HG02938 (cell line): Measurements from ENCODE around the gene ATP12A.

ENCODE experiments used
- ATAC-seq: cut with Tn5 transposase; IDR thresholded peaks from one replicate; pipeline ENCODE4 v1.9.1; 2021; ENCODE audit warnings: mild to moderate bottlenecking, moderate library complexity; ENCODE audit not compliant: unreplicated experiment

The ATP12A gene

DNA sequence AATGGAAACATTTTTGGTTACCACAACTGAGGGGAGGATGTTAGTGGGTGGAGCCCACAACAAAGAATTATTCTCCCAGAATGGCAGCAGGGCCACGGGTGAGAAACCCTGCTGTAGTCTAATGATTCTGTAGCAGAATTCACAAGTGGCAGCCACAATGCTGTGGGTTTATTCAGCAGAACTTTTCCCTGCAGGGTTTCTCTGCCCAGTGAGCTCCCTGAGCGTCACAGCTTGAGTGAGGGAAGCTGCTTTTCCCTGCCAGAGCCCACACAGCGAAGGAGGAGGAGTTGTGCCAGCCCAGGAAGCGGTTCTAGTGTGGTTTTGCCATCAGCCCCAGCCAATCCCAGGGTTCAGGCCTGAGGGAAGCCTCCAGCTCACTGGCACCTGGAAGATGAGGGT is 4.4 kb downstream of the ATP12A start:
- ATAC-seq, result no peak

DNA sequence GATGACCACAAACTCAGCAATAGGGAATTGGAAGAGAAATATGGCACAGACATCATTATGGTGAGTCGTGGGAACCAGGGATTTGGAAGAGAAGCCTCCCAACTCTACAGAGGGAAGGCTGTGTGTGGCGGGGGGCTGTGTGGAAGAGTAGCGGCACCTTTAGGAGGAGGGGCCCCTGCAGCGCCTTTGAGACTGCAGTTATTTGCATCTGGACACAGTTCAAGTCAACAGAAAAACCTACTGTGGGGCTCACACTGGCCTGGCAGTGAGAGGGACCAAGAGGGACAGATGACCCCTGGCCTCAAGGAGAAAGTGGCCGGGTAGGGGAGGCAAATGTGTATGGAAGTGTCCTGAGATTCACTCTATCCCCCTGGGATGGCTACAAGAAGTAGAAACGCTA is 5.1 kb downstream of the ATP12A start:
- no peak for ATAC-seq

DNA sequence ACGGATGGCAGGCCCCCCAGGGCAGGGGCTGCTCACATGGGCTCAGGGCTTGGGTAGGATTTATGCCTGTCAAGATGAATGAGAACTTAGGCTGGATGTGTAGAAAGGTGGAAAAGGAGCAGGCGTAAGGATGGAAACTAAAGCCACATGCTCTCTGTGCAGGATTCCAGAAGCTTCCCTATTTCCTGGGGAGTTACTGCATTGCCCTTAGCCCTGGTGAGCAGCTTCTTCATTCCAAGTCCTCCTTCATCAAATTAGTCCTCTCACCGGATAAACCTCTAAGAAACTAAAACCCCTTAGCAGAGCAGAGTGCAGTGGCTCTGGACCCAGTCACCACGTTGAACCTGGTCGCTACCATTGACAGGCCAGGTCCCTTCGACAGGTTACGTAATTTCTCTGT is 7.4 kb downstream of the ATP12A start:
- no peak for ATAC-seq

DNA sequence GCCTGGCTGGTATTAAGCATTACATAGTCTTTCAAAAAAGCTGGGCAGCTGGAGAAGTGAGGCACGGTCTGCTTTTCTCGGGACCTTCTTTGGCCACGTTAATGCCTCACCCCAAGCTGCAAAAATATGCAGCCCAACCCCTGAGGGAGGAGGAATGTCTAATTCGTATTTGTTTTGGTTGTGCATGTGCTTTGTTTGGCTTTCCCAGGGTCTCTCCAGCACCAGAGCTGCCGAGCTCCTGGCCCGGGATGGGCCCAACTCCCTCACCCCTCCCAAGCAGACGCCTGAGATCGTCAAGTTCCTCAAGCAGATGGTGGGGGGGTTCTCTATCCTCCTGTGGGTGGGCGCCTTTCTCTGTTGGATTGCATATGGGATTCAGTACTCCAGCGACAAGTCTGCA is 7.9 kb downstream of the ATP12A start:
- ATAC-seq, result no peak

DNA sequence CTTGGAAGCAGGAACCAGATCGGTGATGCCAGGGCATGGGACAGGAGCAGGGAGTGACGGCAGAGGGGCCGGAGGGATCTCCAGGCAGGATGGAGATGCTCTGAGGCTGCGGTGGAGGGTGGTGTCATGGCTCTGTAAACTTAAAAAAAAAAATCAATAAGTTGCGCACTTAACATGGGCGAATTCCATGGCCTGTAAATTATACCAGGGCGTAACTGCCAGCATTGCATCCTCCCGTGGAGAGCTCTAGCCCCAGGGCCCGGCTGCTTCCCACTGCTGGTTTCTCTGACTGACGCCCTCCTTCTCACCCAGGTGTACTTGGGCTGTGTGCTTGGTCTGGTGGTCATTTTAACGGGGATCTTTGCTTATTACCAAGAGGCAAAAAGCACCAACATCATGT is 8.7 kb downstream of the ATP12A start:
- no peak for ATAC-seq

DNA sequence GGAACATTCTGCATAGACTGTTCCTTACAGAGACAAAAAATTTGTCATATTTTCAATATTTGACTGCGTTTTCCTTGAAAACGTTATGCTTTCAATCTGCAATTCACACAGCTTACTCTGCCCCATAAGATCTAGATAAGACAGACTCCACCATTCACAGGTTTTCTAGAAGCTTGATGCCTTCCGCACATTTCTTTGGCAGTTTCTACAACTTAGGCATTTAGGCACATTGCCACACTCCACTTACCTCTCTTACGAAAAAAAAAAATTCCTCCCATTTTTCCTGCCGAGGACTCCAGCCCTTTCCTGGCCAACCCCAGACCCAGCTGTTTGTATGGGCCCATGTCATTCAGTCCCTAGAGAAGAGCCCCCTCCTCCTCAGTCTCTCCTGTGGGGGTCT is 11.2 kb downstream of the ATP12A start:
- ATAC-seq, result no peak

DNA sequence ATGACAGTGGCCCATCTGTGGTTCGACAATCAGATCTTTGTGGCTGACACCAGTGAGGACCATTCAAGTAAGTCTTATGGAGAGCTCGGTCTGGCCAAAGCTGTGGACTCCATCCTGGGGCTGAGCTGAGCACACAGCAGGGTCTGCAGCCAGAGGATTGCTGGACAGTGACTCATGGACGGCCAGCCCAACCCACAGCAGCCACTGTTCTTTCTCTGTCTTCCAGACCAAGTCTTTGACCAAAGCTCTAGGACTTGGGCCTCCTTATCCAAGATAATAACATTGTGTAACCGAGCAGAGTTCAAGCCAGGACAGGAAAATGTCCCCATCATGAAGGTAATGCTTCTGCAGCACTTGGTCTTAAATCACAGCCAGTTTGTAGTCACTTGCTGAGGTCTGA is 12.4 kb downstream of the ATP12A start:
- ATAC-seq, result no peak

DNA sequence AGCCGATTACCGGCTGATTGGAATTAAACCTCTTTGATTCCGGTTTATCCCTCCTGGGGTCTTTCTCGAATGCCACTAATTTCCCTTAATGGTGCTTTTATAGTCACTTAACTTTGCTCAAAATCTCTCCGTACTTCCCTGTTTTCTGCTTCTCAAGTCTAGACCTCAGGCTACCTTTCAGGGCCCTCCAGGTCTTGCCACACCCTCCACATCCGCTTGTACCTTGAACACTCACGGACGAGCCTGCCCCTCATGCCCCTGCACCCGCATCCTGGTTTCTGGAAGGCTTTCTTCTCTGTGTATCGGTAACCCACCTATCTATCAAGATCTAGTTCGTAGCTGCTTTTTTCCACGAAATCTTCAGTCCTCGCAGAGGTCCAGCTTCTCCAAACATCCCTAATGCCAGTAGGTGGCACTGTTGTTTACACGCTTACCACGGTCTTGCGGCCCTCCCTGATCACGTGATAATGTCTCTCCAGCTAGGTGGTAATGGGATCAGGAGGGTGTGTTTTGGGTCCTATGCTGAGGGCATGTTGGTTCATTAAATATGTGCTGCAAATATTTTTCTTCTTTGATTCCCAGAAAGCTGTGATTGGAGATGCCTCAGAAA is 13.8 kb downstream of the ATP12A start:
- ATAC-seq, result no peak

DNA sequence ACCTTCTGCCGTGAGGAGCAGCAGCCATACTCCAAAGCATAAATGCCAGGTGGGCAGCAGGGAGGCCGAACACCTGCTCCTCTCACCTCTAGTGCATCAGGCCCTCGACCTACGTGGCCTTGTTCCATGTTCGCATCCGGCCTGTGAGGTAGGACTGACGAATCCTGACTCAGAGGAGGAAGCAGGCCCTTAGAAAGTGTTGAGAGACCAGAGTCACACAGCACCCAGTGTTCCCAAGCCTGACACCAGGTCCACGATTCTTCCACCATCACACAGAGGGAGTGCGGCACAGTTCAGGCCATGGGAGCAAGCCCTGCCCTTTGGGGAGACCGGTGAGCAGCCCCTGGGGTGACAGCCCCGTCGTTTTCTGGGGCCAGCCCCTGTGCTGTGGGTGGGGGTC is 14.7 kb downstream of the ATP12A start:
- ATAC-seq, result no peak

DNA sequence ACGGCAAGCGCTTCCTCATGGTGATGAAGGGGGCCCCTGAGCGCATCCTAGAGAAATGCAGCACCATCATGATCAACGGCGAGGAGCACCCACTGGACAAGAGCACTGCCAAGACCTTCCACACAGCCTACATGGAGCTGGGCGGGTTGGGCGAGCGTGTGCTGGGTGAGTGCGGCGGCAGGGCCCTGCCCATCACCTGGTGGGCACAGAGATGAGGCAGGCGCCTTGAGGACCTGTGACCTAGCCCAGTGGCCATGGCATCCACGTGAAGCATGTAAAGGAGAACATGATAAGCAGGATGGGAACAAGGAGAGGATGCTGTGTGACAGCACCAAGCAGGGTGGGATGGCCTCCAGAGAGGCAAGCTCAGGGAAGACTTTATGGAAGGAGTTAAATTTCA is 18.5 kb downstream of the ATP12A start:
- ATAC-seq, result no peak

DNA sequence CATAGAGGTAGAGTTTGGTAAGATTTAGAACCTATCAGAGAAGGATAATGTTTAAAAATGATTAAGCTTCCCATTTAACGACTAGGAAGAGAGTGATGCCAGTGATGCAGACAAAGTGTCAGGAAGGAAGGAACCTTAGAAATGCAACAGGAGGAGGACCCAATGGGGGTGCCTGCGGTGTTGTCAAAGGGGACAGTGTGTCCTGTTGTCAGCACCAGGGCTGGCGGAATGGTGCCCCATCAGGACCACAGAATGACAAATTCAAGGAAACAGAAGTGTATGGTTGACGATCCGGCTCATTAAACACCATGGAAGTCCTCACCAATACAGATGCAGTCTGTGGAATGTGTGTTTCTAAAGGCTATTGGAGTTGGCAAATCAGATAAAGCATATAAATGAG is 19.3 kb downstream of the ATP12A start:
- no peak for ATAC-seq

DNA sequence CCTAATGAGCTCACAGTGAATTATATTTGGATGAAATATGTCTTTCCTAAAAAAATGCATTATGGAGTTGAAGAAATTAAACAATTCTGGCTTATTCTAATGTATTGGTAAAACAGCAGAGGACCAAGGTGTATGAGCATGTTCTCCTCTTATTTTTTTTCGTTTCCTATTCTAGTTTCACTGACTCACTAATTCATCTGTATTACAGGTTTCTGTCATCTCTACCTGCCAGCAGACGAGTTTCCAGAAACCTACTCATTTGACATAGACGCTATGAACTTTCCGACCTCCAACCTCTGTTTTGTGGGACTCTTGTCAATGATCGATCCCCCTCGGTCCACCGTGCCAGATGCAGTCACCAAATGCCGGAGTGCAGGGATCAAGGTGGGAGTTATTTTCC is 20.3 kb downstream of the ATP12A start:
- no peak for ATAC-seq

DNA sequence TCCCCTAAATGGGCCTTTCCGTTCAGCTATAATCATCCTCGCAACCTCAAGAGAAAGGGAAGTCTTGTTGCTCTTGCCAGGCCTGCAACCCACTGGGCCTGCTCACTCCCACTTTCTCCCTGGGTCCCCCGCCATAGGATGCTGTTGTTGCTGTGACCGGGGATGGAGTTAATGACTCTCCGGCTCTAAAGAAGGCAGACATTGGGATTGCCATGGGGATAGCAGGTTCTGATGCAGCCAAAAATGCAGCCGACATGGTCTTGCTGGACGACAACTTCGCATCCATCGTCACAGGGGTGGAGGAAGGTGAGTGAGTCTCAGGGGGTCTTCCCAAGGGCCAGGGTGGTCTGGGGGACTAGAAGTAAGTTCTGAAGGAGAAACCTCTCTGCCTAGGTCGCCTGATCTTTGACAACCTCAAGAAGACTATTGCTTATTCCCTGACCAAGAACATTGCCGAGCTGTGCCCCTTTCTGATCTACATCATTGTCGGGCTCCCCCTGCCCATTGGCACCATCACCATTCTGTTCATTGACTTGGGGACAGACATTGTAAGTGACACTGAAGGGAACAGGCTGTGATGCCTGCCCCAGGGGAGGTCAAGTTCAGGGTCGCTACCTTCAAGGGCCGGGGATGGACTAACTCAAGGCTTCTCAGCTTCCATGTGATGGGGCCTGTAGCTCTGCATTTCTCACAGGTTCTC is 26.8 kb downstream of the ATP12A start:
- ATAC-seq, result no peak

DNA sequence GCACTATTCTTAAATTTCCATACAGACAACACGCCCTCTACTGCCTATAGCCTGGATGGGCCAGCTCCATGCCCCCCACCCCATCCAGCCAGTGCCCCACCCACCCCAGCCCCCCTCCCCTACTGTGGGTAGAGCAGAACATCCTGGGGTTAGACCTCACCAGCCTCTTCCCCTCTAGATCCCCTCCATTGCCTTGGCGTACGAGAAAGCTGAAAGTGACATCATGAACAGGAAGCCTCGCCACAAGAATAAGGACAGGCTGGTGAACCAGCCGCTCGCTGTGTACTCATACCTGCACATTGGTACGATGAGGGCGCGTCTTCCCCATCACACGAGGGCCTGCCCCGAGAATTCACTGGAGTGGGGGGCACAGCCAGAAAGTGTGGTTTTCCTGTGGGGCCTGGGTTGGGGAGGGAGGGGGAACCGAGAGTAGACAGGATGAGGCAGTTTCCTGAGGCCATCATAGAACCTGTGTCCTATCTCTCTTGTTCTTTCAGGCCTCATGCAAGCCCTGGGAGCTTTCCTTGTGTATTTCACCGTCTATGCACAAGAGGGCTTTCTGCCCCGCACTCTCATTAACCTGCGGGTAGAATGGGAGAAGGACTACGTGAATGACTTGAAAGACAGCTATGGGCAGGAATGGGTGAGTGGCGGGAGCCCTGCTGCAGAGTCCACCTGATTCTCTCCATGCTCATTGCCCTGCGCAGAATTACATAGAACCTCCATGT is 29.1 kb downstream of the ATP12A start:
- peak; percentile 81 for ATAC-seq

DNA sequence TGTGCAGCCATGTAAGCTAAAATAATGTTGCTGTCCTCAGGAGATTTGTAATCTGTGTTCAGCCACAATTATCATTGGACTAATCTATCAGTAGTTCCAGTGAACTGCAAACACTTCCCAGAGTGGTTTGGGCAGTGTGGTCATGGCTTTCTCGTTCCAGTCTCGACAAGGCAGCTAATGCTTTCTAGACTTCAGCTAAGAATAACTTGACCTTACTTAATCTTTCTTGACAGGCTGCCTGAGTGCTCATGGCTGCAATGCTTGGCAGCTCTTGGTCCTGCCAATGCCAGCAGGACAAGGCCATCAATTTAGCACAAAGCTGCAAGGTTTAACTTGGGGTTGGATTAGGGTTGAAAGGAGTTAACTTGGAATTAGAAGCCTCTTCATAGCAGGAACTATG is 32.8 kb downstream of the ATP12A start:
- no peak for ATAC-seq

DNA sequence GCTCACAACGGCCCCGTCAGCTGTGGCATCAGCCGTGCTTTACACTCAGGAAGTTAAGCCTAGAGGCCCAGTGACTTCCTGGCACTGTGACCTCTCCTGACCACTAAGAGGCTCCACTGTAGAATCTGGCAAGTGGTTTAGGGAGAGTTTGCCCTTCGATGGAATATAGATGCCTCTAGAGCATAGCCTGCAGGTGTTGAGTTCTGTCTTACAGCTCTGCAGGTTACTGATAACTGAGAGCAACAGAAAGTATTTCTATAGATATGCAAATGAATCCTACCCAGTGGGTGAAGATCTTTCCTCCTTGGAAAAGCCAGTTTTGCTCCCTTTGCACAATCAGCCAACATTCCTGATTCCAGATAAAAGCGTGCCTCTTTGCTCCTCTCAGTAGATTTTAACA is 35.8 kb downstream of the ATP12A start:
- ATAC-seq, result no peak

DNA sequence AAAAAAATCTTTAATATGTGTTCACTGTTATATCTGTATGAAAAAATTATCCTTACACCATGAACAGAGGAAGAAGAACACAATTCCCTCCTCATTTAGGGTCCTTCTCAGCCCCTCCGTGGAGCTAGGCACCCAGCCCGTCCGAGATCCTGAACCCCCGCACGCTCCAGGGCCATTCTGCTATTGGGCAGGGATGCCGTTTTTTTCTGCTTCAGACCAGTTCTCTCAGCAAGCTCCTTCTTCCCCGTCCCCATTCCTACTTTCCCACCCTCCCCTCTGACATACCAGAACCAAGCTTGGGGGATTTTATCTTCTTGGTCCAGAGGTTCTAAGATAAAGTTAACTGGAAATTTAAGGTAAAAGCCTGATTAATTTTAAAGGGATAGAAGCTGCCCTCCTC is 36.2 kb downstream of the ATP12A start:
- no peak for ATAC-seq

DNA sequence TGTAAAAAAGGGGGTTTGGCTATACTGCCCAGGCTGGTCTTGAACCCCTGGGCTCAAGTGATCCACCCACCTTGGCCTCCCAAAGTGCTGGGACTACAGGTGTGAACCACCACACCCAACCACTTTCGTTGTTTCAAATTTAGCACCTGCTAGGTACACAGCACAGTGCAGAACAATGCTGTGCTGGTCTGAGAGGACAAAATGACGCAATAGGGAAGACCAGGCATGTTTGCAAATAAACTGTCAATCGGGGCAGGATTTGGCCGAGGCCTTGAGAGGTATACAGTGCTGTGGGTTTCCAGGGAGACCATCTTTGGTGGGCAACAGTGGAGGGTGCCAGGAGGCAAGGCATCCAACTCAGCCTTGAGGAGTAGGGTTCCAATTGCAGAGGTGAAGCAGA is 37.0 kb downstream of the ATP12A start:
- no peak for ATAC-seq

DNA sequence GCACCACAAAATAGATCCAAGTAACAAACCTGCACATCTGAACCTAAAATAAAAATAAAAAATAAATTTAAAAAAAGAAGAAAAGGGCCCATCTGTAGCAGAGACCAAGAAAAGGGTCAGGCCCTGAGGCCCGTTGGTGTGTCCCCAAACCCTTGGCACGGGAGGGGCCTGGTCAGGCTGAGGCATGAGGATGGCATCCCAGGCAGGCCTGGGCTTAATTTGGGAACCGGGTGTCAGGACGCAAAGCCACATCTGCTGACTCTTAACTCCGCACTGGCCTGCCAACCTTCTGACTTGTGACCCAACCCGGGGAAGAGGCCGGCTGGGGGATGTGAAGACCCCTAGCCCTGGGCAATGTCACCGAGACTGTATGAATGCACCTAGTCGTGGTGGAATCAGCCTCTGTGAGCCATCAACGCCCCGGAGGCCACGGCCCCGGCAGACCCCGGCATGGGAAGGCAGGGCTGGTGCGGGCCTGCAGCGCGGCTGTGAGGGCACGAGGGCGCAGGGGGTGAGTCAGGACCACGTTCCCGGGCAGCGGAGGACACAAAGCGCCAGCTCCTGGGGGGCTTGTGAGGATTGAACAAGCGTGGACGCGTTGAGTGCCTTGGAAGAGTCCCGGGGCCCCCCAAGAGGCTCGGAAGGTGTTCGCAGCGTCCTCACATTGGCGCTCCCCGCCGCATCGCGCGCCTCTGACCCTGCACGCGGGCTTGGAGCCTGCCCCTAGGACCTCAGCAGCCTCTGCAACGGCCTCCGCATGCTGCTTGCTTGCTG is 38.2 kb downstream of the ATP12A start:
- no peak for ATAC-seq

DNA sequence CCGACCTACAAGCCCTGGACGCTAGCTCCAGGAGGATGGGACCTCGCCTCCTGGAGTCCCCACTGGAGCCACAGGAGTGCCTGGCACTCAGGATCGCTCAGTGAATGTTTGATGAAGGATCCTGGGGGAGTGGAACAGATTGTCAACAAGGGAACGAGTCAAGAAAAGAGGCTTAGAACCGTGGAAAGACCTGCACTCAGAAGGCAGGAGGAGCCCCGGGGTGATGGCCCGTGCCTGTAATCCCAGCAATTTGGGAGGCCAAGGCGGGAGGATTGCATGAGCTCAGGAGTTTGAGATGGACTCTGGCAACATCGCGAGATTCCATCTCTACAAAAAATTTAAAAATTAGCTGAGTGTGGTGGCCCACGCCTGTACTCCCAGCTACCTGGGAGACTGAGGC is 38.9 kb downstream of the ATP12A start:
- no peak for ATAC-seq

DNA sequence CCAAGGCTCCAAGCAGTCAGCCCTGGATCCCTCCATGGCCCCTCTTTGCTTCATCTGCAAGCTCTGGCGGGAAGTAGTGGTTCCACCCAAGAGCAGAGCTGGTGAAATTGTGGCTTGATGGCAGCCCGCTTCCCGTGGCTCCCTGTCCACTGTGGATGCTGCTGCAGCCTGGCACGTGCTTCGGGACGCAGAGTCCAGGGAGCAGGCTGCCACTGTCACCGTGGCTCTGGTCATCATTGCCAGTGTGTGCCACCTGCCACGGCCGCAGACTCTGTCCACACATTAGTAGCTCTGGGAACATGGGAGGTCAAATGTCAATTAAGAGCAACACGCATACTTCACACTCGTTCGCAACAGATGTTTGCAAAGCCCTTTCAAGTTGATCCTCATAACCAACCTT is 43.0 kb downstream of the ATP12A start:
- ATAC-seq, result no peak

DNA sequence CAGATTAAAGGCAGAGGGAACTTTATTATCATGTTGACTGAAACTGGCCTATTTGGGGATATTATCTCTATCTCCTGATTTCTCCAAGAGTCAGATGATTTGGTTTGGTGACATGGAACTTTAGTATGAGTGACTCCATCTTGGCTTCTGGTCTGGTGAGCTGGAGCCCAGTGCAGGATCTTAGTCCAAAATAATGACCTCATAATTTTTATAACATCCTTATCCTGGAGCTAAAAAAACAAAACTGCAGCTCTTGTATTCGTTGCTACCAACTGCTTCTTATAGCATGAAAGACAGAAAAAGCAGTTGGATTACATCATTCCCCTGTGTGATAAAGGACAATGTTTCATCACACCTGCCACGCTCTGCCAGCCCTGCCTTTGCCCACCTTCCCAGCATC is 44.5 kb downstream of the ATP12A start:
- no peak for ATAC-seq
